Keratinocyte (primary cell): ENCODE results near the gene MYH10. TPM values are rescaled to one million over a fixed set of nuclear protein-coding genes. Genes with fewer than 3 reads are reported as not detected.
A peak's percentile ranks its signal among the peaks of the same experiment; 100 is the strongest.

Experiments
- DNase-seq: peaks from one replicate; pipeline ENCODE4 v3.0.0-alpha.2; 2011; ENCODE audit warnings: low read depth, missing footprints, low spot score
- FAIRE-seq: peaks from 2 replicates; lab custom pipeline; 2011; peaks lifted over from hg19 to GRCh38; lab: Jason Lieb, UNC
- H2AFZ ChIP-seq: 2 replicates; pipeline ENCODE4 v1.6.0; 2012; ENCODE audit warnings: low read length, control low read depth, inconsistent platforms; ENCODE audit not compliant: control insufficient read depth
- H3K27ac ChIP-seq: 2 replicates; pipeline ENCODE4 v1.5.1; 2011; ENCODE audit warnings: low read length; ENCODE audit not compliant: control insufficient read depth, insufficient read depth
- H3K27me3 ChIP-seq: 3 replicates; pipeline ENCODE4 v1.6.0; 2011; ENCODE audit warnings: low read length; ENCODE audit not compliant: control insufficient read depth, insufficient read depth; ENCODE audit errors: extremely low read depth
- H3K36me3 ChIP-seq, 2 experiments: 2 replicates in 1 of 2; 3 replicates in 1 of 2; pipeline ENCODE4 v1.5.1; 2011; ENCODE audit warnings: low read length in 2 of 2, mild to moderate bottlenecking in 1 of 2; ENCODE audit not compliant: control insufficient read depth in 2 of 2, insufficient read depth in 2 of 2; ENCODE audit errors: extremely low read depth in 1 of 2
- H3K4me1 ChIP-seq: 3 replicates; pipeline ENCODE4 v1.5.1; 2011; ENCODE audit warnings: low read length; ENCODE audit not compliant: control insufficient read depth, insufficient read depth; ENCODE audit errors: extremely low read depth
- H3K4me2 ChIP-seq: 3 replicates; pipeline ENCODE4 v1.6.0; 2011; ENCODE audit warnings: low read depth, low read length; ENCODE audit not compliant: control insufficient read depth, insufficient read depth; ENCODE audit errors: extremely low read depth
- H3K4me3 ChIP-seq, 3 experiments: fragments of 200-600 bp in 1 of 3; sonication (generic) in 1 of 3; 2 replicates in 2 of 3; 3 replicates in 1 of 3; pipeline ENCODE4 v1.5.1; 2011 to 2016; ENCODE audit warnings: low read length in 3 of 3, mild to moderate bottlenecking in 3 of 3, control low read depth in 2 of 3, inconsistent platforms in 1 of 3, low read depth in 1 of 3, mixed read lengths in 1 of 3, mixed run types in 1 of 3, moderate library complexity in 1 of 3; ENCODE audit not compliant: control insufficient read depth in 2 of 3, insufficient read depth in 2 of 3; ENCODE audit errors: extremely low read depth in 1 of 3
- H3K79me2 ChIP-seq: 2 replicates; pipeline ENCODE4 v1.6.0; 2012; ENCODE audit warnings: low read length; ENCODE audit not compliant: control insufficient read depth, insufficient read depth
- H3K9ac ChIP-seq: 3 replicates; pipeline ENCODE4 v1.6.0; 2011; ENCODE audit warnings: low read length; ENCODE audit not compliant: control insufficient read depth, insufficient read depth; ENCODE audit errors: extremely low read depth
- H3K9me1 ChIP-seq: 3 replicates; pipeline ENCODE4 v1.6.0; 2011; ENCODE audit warnings: low read length; ENCODE audit not compliant: control insufficient read depth, insufficient read depth; ENCODE audit errors: extremely low read depth
- H3K9me3 ChIP-seq: 2 replicates; pipeline ENCODE4 v1.5.1; 2012; ENCODE audit warnings: low read depth, low read length; ENCODE audit not compliant: control insufficient read depth
- H4K20me1 ChIP-seq: 3 replicates; pipeline ENCODE4 v1.6.0; 2011; ENCODE audit warnings: low read length; ENCODE audit not compliant: control insufficient read depth, insufficient read depth; ENCODE audit errors: extremely low read depth
- EZH2 ChIP-seq: IDR thresholded peaks from one replicate; pipeline ENCODE4 v1.6.1; 2012; ENCODE audit warnings: inconsistent platforms, mild to moderate bottlenecking, low read length, moderate library complexity
- dilution Hi-C: fragments of 300-500 bp; cut with MboI; formaldehyde crosslinking; loops from one replicate; pipeline ENCODE4 v1.7.0; 2020; ENCODE audit warnings: low sequenced_read_pairs; ENCODE audit not compliant: extremely low pct_ligation_motif_present
- polyA plus RNA-seq, 5 experiments: library from polyadenylated mRNA; depleted of rRNA in 3 of 5; stranded (reverse) in 3 of 5; stranded (forward) in 1 of 5; unstranded in 1 of 5; fragments of >200 nt; gene quantifications; 1 replicate in 1 of 5; 2 replicates in 3 of 5; 3 replicates in 1 of 5; pipeline versions ENCODE4 v1.2.1 to v1.2.3, GENCODE V29; 2011 to 2012; ENCODE audit warnings: missing spikeins in 2 of 5, low read depth in 1 of 5, low replicate concordance in 1 of 5
- TF ChIP-seq, protein P1 (sequence below), 3 experiments: IDR thresholded peaks in 1 of 3; conservative IDR thresholded peaks in 1 of 3; optimal IDR thresholded peaks in 1 of 3; 2 replicates in 2 of 3; 3 replicates in 1 of 3; pipeline versions ENCODE3 to v1.5.1; 2011; ENCODE audit warnings: low read length in 3 of 3, mild to moderate bottlenecking in 3 of 3, moderate library complexity in 2 of 3, control low read depth in 1 of 3, inconsistent platforms in 1 of 3; ENCODE audit not compliant: insufficient read depth in 2 of 3; ENCODE audit errors: extremely low read depth in 1 of 3

Gene MYH10
- polyA plus RNA-seq, 1 donor (not counting 4 experiments of a cell fraction or from before 2014, with no cell fraction given) = 21.2 TPM

DNA sequence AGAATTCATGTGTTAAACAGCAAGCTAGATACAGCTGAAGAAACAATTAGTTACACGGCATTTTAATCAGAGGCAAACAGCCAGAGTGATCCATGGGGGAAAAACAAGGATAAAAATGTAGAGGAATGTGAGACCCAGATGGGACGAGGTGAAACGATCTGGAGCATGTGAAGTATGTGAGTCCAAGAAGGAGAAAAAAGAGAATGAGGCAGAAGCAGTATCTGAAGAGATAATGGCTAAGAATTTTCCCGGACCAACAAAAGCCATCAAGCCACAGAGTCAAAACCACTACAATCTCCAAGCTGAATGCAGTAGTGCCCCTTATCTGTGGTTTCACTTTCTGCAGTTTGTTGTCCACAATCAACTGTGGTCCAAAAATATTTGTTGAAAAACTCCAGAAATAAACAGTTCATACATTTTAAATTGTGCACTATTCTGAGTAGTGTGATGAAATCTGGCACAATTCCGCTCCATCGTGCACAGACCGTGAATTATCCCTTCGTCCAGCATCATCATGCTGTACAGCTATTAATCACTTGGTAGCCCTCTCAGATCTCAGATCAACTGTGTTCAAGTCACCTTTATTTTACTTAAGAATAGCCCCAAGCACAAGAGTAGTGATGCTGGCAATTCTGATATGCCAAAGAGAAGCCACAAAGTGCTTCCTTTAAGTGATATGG, 18.8 kb downstream of the MYH10 start:
- H3K4me2 ChIP-seq = peak overlapping the region; percentile 52
- peaks cover 4% of the 10 kb centered on the region for H3K4me1 ChIP-seq
- no peaks in the 10 kb centered on the region for H3K36me3 ChIP-seq
- FAIRE-seq = no peak
- dilution Hi-C loops = no loop called here
- peak overlapping the region in 1 of 3 experiments; percentile 11 for H3K4me3 ChIP-seq
- no peaks in the 10 kb centered on the region for H3K27me3 ChIP-seq
- no peaks in the 10 kb centered on the region for H3K9me1 ChIP-seq
- H3K9me3 ChIP-seq = no peaks in the 10 kb centered on the region
- H3K9ac ChIP-seq = no peak overlapping the region
- H2AFZ ChIP-seq = no peak overlapping the region
- H4K20me1 ChIP-seq = no peaks in the 10 kb centered on the region
- no peak overlapping the region for H3K27ac ChIP-seq
- no peak for DNase-seq
- H3K79me2 ChIP-seq = peaks cover 21% of the 10 kb centered on the region
- TF ChIP-seq, protein P1, sequence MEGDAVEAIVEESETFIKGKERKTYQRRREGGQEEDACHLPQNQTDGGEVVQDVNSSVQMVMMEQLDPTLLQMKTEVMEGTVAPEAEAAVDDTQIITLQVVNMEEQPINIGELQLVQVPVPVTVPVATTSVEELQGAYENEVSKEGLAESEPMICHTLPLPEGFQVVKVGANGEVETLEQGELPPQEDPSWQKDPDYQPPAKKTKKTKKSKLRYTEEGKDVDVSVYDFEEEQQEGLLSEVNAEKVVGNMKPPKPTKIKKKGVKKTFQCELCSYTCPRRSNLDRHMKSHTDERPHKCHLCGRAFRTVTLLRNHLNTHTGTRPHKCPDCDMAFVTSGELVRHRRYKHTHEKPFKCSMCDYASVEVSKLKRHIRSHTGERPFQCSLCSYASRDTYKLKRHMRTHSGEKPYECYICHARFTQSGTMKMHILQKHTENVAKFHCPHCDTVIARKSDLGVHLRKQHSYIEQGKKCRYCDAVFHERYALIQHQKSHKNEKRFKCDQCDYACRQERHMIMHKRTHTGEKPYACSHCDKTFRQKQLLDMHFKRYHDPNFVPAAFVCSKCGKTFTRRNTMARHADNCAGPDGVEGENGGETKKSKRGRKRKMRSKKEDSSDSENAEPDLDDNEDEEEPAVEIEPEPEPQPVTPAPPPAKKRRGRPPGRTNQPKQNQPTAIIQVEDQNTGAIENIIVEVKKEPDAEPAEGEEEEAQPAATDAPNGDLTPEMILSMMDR (optimal IDR thresholded peaks at IDR 0.05 in 1 of 3, IDR thresholded peaks at IDR 0.05 in 1 of 3, conservative IDR thresholded peaks at IDR 0.05 in 1 of 3; ENCODE audit: extremely low read depth in 1 of 3, insufficient read depth in 2 of 3, low read length in 3 of 3) = no peak
- TF ChIP-seq EZH2 = no peak

DNA sequence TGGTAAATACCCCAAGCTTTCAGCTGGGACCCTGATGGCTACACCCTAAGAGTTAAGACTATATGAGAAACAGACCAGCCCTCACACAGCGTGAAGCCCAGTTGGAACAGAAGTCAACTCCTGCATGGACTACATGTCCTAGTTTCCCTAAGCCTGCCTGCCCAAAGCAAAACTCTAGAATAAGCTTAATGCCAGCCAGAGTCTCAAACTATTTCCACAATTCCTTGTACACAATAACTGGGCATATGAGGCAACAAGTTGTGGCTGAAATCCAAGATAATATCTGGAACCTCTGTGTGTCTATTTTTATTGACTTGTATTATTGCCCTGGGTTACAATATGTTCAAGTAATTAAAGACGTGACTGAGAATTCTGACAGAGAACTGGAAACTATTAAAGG, 19.4 kb downstream of the MYH10 start:
- FAIRE-seq (no peak), DNase-seq (no peak)
- no peaks in the 10 kb centered on the region for H3K36me3 ChIP-seq
- dilution Hi-C loops = no loop called here
- H3K4me1 ChIP-seq = peaks cover 4% of the 10 kb centered on the region
- H3K4me3 ChIP-seq = no peak overlapping the region
- peak overlapping the region; percentile 52 for H3K4me2 ChIP-seq
- TF ChIP-seq EZH2 = no peak
- TF ChIP-seq, protein P1 (optimal IDR thresholded peaks at IDR 0.05 in 1 of 3, IDR thresholded peaks at IDR 0.05 in 1 of 3, conservative IDR thresholded peaks at IDR 0.05 in 1 of 3; ENCODE audit: extremely low read depth in 1 of 3, insufficient read depth in 2 of 3, low read length in 3 of 3) = no peak
- H3K27me3 ChIP-seq = no peaks in the 10 kb centered on the region
- H3K79me2 ChIP-seq = peaks cover 21% of the 10 kb centered on the region
- H3K9ac ChIP-seq = no peak overlapping the region
- no peaks in the 10 kb centered on the region for H4K20me1 ChIP-seq
- H3K9me1 ChIP-seq = no peaks in the 10 kb centered on the region
- H2AFZ ChIP-seq = no peak overlapping the region
- H3K9me3 ChIP-seq = no peaks in the 10 kb centered on the region
- no peak overlapping the region for H3K27ac ChIP-seq
